ENCODE measurements around the gene SLC9A1.

DNA sequence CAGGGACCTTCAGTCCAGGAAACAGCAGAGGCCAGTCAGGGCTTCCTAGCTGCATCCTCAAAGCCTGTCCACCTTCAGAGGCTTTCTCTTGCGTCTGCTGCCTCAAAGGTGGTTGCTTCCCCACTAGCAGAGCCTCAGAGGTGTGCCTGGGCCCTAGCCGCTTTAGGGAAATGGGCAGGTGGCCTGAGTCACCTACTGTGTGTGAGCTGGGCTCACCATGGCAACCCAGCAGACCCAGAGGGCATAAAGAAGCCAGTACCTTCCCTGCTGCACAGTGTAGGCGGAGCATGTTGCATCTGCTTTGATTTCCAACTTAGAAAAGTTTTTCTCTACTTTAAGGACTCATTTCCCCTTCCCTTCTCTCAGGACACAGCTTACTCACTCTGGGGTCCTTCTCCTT lies 12.5 kb downstream of the SLC9A1 start:
- TF ChIP-seq, protein P1, sequence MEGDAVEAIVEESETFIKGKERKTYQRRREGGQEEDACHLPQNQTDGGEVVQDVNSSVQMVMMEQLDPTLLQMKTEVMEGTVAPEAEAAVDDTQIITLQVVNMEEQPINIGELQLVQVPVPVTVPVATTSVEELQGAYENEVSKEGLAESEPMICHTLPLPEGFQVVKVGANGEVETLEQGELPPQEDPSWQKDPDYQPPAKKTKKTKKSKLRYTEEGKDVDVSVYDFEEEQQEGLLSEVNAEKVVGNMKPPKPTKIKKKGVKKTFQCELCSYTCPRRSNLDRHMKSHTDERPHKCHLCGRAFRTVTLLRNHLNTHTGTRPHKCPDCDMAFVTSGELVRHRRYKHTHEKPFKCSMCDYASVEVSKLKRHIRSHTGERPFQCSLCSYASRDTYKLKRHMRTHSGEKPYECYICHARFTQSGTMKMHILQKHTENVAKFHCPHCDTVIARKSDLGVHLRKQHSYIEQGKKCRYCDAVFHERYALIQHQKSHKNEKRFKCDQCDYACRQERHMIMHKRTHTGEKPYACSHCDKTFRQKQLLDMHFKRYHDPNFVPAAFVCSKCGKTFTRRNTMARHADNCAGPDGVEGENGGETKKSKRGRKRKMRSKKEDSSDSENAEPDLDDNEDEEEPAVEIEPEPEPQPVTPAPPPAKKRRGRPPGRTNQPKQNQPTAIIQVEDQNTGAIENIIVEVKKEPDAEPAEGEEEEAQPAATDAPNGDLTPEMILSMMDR (IDR thresholded peaks at IDR 0.05), result no peak
- TF ChIP-seq POLR2A (IDR thresholded peaks at IDR 0.05), result no peak

Measured in adrenal gland (tissue), 5 donors.